IPS-11a (cell line): ENCODE results near the gene SEMA6B.
"Not testable (repeated sequence)": the region's sequence is repeated elsewhere in the genome, so short reads cannot be mapped to it uniquely, and the experiment has no call there.

Experiments used
- H3K4me3 ChIP-seq: one replicate; pipeline ENCODE4 v1.5.1; 2013; ENCODE audit warnings: low read depth, low read length, control low read depth

Gene SEMA6B, protein sequence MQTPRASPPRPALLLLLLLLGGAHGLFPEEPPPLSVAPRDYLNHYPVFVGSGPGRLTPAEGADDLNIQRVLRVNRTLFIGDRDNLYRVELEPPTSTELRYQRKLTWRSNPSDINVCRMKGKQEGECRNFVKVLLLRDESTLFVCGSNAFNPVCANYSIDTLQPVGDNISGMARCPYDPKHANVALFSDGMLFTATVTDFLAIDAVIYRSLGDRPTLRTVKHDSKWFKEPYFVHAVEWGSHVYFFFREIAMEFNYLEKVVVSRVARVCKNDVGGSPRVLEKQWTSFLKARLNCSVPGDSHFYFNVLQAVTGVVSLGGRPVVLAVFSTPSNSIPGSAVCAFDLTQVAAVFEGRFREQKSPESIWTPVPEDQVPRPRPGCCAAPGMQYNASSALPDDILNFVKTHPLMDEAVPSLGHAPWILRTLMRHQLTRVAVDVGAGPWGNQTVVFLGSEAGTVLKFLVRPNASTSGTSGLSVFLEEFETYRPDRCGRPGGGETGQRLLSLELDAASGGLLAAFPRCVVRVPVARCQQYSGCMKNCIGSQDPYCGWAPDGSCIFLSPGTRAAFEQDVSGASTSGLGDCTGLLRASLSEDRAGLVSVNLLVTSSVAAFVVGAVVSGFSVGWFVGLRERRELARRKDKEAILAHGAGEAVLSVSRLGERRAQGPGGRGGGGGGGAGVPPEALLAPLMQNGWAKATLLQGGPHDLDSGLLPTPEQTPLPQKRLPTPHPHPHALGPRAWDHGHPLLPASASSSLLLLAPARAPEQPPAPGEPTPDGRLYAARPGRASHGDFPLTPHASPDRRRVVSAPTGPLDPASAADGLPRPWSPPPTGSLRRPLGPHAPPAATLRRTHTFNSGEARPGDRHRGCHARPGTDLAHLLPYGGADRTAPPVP

GRCh38 chr19:4559569-4559968 lies at the start of gene SEMA6B:
Gene SEMA6B (minus strand): TSS chr19:4559684. CDS start chr19:4558457, 1,227 bp downstream.
- no peak within 1 kb of the TSS for H3K4me3 ChIP-seq

DNA sequence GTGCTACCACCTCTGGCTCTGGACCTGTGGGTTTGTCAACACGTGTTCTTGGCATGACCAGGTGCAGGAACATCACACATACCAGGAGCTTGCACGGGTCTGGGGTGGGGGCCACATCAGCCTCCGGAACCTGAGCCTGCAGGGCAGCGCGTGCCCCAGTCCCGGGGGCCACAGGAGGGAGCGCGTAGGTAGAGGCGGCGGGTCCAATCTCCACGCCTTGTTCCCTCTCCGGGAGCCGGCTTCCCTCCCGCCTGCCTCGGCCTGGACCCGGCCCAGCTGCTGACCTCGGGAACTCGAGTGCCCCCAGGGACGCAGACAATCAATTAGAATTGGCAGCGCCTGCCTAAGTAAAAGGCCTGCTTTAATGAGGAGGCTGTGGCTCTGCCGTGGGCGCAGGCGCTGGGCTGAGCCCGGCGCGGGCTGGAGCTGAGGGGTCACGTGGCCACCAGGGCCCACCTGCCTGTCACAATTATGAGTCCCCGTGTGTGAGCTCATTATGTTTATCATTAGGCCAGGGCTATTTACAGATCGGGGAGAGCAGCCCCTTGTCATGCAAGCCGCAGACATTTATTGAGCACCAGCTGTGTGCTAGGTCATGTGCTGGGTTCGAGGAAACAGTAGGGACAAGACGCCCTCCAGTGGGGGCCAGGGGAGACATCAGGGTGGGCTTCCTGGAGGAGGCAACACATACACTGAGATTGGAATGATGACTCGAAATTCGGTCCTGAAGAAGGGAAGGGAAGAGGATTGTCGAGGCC lies 47.6 kb upstream of the SEMA6B start:
- no peak overlapping the region for H3K4me3 ChIP-seq

DNA sequence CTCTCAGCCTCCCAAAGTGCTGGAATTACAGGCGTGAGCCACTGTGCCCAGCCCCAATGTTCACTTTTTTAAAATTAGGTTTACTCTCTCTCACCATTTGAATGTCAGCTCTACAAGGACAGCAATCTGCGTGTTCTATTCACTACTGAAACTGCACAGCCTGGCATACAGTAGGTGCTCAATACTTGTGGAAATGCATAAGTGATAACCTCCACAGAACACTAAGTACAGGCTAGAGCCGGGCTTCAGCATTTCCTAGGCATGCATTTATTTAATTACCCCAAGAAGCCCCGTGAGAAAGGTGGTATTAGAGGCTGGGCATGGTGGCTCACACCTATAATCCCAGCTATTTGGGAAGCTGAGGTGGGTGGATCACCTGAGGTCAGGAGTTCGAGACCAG lies 46.7 kb upstream of the SEMA6B start:
- H3K4me3 ChIP-seq, result no peak overlapping the region

DNA sequence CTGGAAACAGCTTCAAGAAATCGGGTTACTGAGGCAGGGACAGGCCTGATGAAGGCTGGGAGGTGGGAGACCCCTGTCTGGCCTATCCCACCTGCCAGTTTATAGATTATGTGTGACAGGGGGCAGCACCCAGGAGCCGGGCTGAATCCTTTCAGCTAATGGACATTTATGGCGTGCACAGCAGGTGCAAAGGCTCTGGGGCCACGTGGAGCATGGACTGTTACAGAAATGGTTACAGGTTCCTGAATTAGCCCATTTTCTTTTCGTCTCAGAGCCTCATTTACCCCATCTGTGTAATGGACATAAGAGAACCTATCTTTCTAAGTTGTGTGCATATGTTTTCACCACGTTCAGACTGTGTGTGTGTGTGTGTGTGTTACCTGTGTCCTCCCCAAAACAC lies 45.4 kb upstream of the SEMA6B start:
- H3K4me3 ChIP-seq, result no peak overlapping the region

DNA sequence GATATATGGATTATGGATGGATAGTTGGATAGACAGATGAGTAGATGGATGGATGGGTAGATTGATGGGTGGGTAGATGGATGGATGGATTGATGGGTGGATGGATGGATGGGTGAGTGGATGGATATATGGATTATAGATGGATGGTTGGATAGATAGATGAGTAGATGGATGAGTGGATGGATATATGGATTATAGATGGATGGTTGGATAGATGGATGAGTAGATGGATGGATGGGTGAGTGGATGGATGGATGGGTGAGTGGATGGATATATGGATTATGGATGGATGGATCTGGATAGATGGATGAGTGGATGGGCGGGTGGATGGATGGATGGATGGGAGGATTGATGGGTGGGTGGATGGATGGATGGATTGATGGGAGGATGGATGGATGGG lies 43.4 kb upstream of the SEMA6B start:
- H3K4me3 ChIP-seq, result no peak overlapping the region

DNA sequence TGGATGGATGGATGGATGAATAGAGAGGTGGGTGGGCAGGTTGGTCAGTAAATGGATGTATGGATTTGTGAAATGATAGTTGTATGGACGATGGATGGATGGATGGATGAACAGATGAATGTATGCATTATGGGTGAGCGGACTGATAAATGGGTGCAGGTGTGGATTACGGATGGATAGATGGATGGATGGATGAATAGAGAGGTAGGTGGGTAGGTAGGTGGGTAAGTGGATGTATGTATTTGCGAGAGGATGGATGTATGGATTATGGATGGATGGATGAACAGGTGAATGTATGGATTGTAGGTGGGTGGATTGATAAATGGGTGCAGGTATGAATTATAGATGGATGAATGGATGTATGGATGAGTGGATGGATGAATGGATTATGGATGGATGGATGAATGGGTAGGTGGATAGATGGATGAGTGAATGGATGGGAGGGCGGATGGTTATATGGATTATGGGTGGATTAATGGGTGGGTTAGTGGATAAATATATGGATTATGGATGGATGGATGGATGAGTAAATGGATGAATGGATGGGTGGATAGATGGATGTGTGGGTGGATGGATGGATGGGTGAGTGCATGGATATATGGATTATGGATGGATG lies 42.8 kb upstream of the SEMA6B start:
- no peak overlapping the region for H3K4me3 ChIP-seq

- no peak overlapping the region for H3K4me3 ChIP-seq
Observed at GRCh38 chr19:4600893-4601292, 41.4 kb upstream of the SEMA6B start.

GRCh38 chr19:4600082-4600481 lies 40.6 kb upstream of the SEMA6B start:
- H3K4me3 ChIP-seq, result no peak overlapping the region

GRCh38 chr19:4598712-4599111 lies 39.2 kb upstream of the SEMA6B start:
- no peak overlapping the region for H3K4me3 ChIP-seq

DNA sequence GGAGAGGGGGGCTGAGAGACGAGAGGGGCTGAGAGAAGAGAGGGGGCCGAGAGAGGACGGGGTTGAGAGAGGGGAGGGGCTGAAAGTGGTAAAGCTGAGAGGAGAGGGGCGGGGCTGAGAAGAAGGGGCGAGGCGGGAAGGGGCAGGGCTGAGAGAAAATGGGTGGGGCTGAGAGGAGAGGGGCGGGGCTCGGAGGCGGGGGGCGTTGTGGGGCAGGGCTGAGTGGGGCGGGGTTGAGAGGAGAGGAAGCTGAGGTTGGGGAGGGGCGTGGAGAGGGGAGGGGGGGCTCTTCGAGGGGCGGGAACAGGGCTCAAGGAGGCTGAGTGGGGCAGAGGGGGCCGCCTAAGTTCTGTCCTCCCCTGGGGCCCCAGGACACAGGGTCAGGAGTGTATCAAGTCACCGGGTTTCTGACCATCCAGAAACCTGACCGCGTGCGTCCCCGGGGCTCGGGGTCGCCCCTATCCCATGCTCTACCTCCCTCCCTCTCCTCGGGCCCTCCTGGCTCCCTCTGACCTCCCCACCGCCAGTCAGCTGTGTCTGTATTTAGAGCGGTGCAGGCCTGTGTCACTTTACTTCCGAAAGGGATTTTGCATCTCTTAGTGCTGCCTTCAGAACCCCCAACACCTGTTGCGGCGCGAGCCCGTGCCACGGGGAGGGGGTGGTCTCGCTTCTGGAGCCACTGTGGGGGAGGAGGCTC lies 38.6 kb upstream of the SEMA6B start:
- peak overlapping the region; percentile 45 for H3K4me3 ChIP-seq

DNA sequence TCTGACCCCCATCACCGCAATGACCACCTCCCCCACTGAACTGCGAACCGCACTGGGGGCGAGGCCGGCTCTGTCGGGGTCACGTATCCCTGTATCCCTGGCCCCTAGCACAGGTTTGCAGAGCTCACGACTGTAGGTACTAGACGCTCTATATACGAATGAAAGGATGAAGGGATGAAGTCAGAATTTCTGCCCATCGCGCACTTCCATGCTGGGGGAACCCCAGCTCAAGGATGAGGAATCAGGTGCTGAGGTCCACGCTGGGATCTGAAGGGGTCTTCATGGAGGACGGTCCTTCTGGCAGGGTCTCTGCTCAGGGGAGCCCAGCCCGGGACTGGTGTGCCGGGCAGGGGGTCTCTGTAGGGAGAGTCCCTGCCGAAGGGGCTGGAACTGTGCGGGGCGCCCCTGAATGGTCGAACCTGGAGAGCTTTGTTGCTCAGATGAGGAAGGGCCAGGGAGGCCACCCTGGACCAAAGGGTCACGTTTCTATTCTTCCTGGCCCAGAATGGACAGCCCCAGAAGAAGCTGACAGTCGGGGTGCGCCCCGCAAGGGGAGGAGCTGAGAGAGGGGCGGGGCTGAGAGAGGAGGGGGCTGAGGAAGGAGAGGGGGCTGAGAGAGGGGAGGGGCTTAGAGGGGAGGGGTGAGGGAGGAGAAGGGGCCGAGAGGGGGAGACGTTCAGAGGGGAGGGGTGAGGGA lies 37.9 kb upstream of the SEMA6B start:
- no peak overlapping the region for H3K4me3 ChIP-seq

DNA sequence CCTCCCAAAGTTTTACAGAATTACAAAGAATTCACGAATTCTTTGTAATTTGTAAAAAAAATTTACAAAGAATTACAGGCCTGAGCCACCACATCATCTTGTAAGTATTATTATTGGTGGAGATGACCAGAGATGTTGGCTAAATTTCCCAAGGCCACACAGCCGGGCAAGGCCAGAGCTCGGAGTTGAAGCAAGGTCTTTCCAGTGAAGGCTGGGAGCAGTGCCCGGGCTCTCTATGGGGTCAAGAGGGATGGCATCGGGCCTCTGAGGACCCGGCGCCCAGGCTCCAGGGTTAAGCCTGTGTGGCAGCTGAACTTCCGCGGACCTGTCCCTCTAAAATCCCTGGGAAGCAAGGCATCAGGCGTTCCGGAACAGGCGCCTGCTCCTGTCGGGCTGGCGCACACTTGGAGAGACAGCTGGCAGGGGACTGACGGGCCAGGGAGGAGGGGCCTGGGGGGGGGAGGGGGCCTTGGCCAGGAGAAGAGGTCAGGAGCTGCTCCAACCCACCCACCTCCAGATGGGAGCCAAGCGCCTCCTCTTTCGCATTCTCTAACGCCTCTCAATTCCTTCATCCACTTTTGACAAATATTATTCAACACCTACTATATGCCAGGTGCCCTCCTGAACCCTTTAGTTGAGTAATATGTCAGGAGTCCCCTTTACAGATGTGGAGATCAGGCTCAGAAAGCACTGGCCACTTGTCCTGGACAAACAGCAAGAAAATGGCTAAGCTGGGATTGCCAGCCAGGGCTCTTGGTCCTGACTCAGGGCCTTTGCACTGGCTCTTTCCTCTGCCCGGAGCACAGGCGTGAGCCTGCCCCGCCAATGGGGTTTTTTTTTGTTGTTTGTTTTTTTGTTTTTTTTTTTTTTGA lies 36.8 kb upstream of the SEMA6B start:
- no peak overlapping the region for H3K4me3 ChIP-seq

- not testable (repeated sequence) for H3K4me3 ChIP-seq
Observed at GRCh38 chr19:4595158-4595557, 35.7 kb upstream of the SEMA6B start.

- H3K4me3 ChIP-seq, result no peak overlapping the region
Observed at GRCh38 chr19:4594201-4594600, 34.7 kb upstream of the SEMA6B start.

DNA sequence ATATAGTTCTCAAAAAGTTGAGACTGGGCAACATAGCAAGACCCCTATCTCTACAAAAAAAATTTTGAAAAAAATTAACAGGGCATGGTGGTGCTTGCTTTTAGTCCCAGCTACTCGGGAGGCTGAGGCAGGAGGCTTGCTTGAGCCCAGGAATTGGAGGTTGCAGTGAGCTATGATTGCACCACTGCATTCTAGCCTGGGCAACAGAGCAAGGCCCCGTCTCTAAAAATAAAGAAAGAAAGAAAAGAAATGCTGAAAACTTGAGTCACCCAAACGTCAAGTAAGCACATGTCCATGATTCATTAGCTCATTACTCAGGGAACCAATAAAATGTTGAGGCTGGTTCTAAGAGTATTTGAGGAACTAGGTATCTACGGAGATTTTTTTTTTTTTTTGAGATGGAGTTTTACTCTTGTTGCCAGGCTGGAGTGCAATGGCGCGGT lies 33.9 kb upstream of the SEMA6B start:
- no peak overlapping the region for H3K4me3 ChIP-seq

GRCh38 chr19:4592445-4592844 lies 33.0 kb upstream of the SEMA6B start:
- H3K4me3 ChIP-seq, result no peak overlapping the region

DNA sequence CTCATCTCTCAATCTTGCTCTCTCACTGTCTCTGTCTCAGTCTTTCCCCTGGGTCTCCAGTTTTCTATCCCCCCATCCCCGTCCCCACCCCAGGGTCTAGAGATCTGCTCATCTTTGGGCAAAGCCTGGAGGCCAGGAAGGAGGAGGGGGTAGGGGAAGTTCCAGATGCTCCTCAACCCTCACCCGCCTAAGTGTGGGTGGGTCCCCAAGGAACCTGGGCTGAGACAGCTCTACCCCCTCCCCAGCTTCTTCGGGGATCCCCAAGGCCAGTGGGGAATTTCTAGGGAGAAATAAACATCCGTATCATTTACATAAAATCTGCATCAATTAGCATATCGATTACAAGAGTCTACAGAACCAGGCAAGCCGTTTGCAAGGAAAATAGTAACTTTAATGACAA lies 31.8 kb upstream of the SEMA6B start:
- no peak overlapping the region for H3K4me3 ChIP-seq

GRCh38 chr19:4590559-4590958 lies 31.1 kb upstream of the SEMA6B start:
- no peak overlapping the region for H3K4me3 ChIP-seq
